Activated effector memory CD4-positive, alpha-beta T cell treated with Interleukin-2 at 50 U/mL for 16 hours (primary cell): Measurements from ENCODE around the gene TAB3.

Source experiments
- DNase-seq: peaks from one replicate; pipeline ENCODE4 v3.0.0-alpha.2; 2020

TAB3 gene, protein sequence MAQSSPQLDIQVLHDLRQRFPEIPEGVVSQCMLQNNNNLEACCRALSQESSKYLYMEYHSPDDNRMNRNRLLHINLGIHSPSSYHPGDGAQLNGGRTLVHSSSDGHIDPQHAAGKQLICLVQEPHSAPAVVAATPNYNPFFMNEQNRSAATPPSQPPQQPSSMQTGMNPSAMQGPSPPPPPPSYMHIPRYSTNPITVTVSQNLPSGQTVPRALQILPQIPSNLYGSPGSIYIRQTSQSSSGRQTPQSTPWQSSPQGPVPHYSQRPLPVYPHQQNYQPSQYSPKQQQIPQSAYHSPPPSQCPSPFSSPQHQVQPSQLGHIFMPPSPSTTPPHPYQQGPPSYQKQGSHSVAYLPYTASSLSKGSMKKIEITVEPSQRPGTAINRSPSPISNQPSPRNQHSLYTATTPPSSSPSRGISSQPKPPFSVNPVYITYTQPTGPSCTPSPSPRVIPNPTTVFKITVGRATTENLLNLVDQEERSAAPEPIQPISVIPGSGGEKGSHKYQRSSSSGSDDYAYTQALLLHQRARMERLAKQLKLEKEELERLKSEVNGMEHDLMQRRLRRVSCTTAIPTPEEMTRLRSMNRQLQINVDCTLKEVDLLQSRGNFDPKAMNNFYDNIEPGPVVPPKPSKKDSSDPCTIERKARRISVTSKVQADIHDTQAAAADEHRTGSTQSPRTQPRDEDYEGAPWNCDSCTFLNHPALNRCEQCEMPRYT

DNA sequence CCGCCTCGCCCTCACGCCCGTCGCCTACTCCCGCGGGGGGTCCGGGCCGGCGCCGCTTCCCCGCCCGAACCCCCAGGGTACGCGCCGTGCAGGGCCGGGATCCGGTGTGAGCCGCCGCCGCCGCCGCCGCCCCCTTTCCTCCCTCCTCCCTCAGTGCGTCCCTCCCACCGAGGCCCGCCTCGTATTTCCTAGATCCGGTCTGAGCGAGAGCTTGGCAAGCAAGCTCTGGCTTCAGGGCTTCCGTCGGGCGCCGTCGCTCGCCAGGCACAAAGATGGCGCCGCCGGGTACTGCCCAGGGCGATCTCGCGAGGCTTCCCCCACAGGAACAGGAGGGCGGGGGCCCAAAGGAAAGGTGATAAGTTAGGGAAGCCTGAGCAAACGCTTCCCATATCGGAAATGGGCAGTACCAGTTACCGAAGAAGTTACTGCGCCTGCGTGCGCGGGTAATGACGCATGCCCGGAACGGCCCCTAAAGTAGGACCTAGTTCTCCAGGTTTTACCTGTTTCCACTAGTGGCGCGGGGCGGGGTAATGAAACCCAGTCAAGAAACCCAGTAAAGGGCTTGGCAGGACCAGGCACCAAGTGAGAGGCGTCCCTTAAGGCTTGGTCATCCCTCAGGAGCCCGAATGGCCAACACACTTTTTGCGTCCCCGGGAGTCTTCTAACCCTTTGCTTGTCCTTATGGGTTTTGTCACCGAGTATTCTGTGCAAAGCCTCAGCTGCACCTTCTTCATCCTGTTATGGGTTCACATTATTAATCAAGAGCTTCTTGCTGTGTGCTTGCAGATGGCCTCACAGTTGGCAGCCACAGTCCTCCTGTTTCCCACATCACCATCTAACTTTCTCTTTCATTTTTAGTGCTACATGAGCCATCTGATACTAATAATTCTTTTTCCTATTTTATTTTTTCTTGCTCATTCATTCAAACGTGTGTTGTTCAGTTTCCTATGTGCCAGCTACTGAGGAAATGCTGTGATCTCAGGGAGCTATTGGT lies at the start of gene TAB3:
Gene TAB3 (minus strand): TSS at position 108 of the 994 bp plus-strand sequence. CDS start 29,666 bp downstream, outside the sequence.
- peak; percentile 91 for DNase-seq

DNA sequence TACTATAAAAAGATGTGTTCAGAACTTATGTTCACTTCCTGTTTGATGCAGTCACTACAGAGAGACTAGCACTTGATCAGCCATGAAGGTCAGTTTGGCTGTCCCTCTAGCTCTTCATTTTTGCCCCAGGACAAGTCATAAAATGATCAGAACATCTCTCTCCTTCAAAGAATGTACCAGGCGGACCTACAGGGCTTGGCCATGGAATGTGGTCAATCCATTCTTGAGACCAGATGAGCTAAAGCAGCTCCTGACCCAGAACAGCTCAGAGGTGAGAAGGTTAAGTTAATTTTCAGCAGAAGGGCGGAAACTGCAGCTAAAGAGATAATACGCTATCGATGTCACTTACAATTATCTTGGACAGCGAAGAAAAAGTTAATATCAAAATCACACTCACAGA lies 49.2 kb upstream of the TAB3 start:
- DNase-seq, result no peak

- DNase-seq, result no peak
These were observed 46.9 kb upstream of the TAB3 start for GRCh38 chrX:30935985-30936384.

DNA sequence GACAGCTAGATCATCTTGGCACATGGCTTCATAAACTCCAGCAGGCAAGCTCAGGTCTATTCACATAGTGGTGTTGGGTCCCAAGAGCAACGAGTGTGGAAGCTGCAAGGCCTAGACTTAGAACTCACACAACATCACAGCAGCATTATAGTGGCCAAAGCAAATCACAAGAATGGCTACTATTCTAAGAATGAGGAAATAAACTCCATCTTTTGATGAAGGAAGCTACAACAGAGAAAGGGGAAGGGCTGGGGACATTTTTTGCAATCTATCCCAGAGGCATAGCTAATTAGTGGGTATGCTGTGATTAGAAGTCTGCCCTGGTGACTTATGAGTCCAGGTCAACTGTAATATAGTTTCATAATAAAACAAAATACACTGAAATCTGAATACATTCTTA lies 42.9 kb upstream of the TAB3 start:
- DNase-seq, result no peak

- no peak for DNase-seq
These were observed 41.6 kb upstream of the TAB3 start for GRCh38 chrX:30930679-30931078.

GRCh38 chrX:30930143-30930542 lies 41.1 kb upstream of the TAB3 start:
- DNase-seq, result no peak

GRCh38 chrX:30920271-30920670 lies 31.2 kb upstream of the TAB3 start:
- no peak for DNase-seq

GRCh38 chrX:30918480-30918879 lies 29.4 kb upstream of the TAB3 start:
- no peak for DNase-seq

DNA sequence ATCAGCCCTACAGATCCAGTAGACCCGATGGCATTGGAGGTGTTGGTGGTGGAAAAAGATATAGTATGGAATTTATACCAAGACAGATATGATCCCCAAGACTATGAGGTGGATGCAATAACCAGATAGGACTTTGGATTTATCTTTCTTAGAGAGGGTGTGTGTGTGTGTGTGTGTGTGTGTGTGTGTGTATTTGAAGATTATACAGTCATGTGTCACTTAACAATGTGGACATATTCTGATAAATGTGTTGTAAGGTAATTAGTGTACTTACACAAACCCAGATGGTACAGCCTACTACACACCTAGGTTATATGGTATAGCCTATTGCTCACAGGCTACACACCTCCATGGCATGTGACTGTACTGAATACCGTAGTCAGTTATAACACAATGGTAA lies 24.4 kb upstream of the TAB3 start:
- no peak for DNase-seq

GRCh38 chrX:30910124-30910860 lies 21.2 kb upstream of the TAB3 start:
- DNase-seq, result no peak

- DNase-seq, result no peak
These were observed 17.7 kb upstream of the TAB3 start for GRCh38 chrX:30906726-30907125.

DNA sequence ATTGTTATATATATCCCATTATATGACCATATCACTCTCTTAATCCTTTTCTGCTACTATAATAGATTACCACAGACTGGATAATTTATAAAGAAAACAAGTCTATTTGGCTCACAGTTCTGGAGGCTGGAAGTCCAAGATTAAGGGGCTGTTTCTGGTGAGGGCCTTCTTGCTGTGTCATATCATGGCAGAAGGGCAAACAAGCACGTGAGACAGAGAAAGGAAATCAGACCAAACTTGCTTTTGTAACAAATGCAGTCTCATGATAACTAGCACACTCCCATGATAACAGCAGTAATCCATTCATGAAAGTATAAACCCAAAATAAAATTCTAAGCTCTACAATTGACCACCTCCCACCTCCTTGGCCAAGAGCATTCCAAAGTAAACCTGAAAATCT lies 16.3 kb upstream of the TAB3 start:
- DNase-seq, result no peak

DNA sequence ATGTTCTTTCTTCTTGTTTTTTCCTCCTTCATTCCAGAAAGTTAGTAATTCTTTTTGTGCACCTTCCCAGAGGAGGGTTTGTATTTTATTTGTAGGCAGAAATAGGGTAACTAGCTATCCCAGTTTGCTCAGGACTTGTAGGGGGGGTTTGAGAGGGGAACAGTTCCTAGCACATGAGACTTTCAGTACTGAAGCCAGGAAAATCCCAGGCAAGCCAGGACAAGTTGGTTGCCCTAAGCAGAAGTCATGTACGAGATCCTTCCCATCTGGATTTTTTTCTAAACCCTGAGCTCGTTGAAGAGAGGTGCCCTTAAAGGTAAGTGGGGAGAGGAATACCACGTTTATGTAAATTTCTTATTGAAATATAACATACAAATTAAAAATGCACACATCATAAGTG lies 15.6 kb upstream of the TAB3 start:
- DNase-seq, result no peak

DNA sequence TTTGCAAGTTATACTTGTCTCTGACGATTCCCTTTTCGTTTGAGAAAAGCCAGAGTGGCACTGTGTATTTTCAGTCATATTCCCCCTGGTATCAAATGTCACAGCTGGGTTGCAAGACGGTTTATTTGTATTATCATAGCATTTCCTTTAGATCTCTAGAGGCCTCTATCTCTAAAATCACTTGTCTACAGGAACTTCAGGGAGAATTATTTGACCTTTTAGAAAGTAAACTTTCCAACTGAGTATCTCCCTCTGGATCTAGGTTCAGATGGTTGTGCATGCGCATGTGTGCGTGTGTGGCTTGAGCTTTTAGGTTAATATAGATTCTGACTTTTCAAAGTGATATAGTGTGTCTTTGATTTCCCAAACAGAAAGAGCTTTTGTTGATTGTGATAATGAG lies 15.1 kb upstream of the TAB3 start:
- DNase-seq, result no peak

- DNase-seq, result no peak
These were observed 11.2 kb upstream of the TAB3 start for GRCh38 chrX:30900227-30900626.

- no peak for DNase-seq
These were observed 9.8 kb upstream of the TAB3 start for GRCh38 chrX:30898886-30899285.

GRCh38 chrX:30895370-30895769 lies 6.3 kb upstream of the TAB3 start:
- DNase-seq, result no peak

- no peak for DNase-seq
These were observed 4.2 kb upstream of the TAB3 start for GRCh38 chrX:30893206-30893605.

DNA sequence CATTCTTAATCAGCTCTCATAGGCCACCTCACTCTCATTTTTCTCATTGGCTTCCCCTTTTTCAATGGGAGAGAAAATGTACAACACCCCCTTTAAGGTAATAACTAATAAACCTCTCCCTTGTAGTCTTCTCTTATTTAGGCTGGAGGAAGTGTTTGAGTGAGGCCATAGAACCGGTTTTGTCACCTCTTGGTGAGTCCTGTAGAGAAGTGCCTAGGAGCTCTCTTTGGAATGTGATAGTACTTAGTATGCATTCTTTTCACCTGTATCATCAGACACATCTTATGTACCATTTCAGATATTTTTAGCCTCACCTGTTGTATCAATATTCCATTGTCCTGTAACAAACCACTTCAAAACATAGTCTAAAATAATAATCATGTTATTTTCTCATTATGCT lies 3.5 kb upstream of the TAB3 start:
- no peak for DNase-seq

DNA sequence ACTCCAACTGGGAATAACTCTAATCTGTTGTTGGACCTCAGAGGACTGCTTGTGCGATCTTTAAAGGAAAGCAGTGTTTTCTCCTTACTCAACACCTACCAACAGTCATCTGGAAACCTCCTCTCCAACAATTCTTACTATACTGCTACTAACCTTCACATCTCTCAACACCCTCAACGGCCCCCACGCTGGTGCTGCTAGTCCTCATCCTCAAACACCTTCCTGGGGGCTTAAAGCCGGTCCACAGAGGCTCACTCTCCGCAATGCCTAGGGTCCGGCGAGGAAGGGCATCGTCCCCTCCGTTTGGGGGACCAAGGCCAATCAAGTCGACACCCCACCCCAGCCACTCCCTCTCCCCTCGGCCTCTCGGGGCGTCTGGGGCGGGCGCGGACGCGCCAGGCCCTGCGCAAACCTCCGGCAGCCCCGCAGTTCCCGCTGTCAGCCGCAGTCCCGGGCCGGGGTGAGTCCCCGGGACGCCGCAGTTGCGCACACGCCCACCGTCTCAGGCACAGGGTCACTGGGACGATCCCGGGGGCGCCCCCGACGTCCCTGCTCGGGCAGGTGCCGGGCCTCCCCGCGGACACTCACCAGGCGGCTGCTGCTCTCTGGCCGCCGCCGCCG lies 418 bp downstream of the TAB3 start:
- peak; percentile 8 for DNase-seq

- DNase-seq, result no peak
These were observed 1.3 kb downstream of the TAB3 start for GRCh38 chrX:30887721-30888120.

- no peak for DNase-seq
These were observed 1.8 kb downstream of the TAB3 start for GRCh38 chrX:30887288-30887687.
